ENCODE measurements around the gene KDM4B.
A peak's percentile ranks its signal among the peaks of the same experiment; 100 is the strongest.

The KDM4B gene

DNA sequence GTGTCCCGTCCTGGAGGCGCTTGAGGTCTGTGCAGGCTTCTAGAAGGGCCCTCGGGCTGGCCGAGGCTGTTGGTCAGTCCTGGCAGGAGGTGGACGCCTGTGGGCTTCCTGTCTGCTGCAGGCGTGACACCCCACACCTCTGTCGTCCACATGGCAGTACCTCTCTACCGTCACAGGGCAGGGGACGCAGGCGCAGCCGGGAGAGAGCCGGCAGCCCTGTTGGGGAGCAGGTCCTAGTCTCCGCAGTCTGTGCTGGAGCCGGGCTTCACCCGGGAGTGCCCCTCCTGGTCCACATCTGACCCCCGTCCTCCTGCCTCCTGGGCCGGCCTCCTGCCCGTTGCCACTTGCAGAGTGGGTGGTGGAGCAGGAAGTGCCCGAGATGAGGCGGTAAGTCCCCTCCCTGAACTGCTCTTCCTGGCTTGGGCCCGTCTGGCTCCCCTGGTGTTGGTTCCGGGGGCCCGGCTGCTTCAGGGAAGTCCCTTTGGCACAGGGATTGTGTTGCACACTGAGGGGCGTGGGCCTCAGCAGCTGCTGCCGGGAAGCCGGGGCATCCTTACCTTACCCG is 106.0 kb downstream of the KDM4B start:
- no peak for DNase-seq

DNA sequence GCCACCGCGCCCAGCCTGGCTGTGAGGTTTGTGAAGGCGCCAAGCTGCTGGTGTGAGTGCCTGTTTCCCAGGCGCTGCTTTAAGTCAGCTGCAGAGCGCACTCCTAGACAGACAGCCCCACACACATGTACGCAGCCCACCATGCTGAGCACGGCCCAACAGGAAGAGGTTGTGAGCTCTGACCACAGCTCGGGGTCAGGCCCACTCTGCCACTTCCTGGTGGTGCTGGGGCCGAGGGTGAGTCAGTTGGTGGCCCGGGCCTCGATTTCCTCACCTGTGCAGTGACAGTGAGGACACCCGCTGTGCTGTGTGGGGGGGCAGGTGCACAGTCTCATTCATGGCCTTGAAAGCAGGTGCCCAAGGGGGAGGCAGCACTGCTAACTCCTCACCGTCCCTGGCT is 106.7 kb downstream of the KDM4B start:
- DNase-seq = no peak

DNA sequence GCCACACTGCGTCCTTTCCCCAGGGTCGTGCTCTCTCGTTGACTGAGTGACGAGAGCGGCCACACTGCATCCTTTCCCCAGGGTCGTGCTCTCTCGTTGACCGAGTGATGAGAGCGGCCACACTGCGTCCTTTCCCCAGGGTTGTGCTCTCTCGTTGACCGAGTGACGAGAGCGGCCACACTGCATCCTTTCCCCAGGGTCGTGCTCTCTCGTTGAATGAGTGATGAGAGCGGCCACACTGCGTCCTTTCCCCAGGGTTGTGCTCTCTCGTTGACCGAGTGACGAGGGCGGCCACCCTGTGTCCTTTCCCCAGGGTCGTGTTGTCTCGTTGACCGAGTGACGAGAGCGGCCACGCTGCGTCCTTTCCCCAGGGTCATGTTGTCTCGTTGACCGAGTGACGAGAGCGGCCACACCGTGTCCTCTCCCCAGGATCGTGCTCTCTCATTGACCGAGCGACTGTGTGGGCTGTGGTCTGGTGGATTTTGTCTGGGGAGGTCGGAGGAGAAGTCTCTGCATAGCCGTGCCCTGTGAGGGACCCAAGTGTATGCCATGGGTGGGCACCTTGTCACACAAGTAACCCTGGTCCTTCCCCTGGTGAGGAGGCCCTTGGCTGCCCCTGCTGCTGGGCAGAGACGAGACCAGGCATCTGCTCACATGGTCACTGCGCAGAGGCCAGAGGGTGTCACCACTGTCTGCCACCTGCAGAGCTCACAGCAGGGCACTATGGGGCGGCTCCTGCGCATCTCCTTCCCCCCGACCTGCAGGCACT is 107.7 kb downstream of the KDM4B start:
- DNase-seq = no peak

DNA sequence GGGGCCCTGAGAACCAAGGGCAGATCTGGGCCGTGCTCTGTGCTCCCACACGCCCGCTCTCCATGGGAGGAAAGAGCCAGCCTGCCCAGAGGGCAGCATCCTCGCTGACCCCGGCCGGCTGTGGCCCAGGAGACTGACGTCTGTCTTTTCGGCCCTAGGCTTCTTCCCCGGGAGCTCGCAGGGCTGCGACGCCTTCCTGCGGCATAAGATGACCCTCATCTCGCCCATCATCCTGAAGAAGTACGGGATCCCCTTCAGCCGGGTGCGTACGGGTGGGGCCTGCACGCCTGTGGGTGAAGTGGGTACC is 108.2 kb downstream of the KDM4B start:
- no peak for DNase-seq

DNA sequence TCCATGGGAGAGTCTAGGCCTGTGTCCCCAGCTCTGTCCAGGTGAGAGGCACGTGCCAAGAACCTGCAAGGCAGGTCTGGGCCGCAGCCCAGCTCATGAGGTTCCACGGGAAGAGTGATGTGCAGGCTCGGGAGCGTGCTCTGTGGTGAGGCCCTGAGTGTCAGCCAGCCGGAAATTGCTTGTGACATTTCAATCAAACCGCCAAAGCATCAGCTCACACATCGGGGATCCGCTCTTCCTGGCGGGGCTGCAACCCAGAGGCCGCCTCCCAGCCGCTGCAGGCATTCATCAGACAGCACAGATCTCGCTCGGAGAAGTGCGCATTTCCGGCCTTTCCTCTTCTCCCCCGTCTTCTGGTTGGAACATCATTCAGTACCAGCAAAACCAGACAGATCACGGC is 109.3 kb downstream of the KDM4B start:
- DNase-seq = peak; percentile 7

DNA sequence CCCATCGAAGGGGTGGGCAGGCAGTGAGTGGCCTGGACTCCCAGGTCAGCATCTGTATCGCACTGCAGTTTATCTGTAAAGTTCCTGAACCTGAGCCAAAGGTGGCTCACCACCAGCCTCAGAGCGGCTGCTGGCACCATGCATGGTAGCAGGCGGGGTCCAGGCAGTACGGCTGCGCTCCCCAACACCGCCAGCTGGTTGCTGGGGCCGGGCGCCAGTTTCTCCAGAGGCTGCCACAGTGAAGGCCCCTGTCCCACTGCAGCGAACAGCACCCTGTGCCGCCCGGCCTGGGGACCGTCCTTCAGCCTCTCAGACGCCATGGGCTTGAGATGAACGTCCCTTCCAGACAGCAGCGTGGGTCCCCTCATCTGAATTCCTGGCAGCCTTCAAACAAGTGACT is 109.8 kb downstream of the KDM4B start:
- DNase-seq = no peak

DNA sequence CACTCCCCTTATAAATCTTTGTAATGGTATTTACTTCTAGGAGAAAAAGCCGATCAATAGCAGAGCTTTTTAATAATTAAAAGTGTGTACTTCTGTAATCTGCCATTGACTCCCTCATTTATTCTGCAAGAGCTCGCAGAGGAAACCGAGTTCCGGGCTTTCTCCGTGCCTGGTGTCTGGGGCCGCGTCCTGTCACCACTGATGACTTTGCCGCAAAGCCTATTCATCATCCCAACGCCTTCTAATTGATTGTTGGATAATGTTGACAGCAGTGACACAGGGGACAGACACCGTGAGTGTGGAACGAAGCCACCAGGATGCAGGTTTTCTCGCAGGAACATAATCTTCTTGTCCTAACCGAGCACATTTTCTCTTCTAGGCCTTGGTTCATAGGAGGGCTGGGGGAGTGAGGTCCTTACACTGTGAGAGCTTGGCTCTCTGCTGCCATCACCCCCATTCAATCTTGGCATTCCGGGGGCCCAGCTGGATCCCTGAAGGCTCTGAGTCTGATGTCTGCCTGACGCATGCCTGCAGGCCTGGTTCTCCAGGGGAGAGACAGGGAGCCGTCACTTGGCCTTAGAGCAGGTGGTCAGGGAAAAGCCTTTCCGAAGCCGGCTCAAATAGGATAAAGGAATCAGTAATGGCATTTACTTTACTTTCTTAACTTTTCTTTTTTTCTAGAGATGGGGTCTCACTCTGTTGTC is 110.3 kb downstream of the KDM4B start:
- no peak for DNase-seq

DNA sequence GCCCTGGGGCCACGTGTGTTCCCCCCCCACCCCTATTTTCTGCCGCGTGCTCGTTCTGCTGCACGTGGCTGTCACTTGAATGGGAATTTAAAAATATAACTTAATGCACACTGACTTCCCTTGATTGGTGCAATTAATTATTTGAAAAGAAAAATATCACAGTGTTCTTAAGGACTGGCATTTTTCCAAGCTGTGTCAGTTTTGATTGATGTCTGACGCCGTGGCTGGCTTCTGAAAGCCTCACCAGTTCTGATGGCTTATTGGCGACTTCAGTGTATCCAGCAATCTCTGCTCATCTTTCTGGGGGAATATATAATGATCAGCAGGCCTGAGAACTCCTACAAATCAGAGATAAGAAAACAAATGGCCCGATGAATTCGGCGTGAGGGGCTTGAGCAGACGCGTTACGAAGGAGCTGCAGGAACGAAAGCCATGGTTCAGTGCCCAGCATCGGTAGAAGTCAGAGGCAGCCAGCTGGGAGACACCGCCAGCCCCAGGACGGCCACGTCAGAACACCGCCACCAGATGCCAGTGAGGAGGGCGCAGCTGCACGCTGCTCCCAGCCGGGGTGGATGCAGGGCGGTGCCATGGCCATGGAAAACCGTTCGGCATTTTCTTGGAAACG is 111.2 kb downstream of the KDM4B start:
- DNase-seq = no peak

DNA sequence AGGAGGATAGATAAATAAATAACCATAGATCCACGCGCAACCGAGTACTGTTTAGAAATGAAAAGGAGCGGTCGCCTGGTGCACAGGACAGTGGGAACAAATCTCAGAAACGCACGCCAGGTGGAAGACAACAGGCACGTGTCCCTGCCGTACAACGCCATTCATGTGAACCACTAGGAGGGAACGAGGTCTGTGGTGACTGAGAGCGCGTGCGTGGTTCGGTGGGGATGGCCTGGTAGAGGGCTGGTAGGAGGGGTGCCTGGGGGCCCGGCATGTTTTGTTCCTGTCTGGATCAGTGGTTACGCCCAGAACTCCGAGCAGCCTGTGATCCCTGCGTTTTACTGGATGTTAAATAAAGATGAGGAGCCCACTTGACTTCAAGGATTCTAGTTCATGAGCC is 111.9 kb downstream of the KDM4B start:
- no peak for DNase-seq

DNA sequence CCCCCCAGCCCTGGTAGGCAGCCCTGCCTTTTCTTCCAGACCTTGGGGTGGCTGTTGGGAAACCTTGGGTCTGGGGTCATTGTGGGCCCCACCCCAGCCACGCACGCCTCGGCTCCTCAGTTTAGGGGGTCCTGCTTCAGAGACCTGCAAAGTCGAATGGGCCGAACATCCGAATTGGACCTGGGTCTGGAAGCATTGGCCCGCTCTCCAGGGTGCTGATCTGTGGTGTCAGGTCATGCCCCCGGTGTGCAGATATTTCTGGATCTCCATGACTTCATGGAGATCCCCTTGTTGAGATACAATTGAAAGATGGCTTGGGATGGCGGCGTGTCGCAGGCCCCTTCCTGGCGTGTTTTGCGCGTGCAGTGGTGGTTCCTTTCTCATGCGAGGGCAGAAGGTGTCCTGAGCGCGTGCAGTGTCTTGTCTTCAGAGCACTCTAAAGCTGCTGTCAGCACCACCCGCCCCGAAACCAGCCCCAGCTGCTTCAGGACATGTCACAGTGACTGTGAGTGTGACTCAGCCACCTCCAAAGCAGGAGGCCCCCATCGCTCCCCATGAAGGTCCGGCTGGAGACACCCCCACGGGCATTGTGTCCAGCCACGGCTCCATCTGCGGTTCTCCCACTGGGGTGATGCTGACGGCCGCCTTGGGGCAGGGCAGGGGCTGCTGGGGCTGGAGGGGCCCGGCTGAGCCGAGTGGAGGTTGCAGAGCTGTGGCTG is 112.7 kb downstream of the KDM4B start:
- no peak for DNase-seq

DNA sequence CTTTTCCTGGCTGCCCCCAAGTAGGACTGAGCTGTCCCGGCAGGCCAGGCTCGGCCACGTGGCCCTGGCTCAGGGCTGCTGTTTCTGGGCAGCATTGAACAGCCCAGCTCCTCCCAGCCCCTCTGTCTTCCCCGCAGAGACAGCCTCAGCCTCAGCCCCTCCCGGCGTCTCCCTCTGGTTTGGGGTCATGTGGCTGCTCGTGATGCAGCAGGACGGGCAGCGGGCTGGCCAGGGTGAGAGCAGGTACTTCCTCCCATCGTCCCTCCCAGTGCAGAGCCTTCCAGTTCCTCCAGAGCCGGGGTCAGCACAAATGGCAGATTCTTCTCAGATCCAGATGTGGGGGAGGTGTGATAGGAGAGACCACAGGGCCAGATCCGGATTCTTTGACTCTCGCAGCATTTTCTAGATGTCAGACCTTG is 114.6 kb downstream of the KDM4B start:
- no peak for DNase-seq

DNA sequence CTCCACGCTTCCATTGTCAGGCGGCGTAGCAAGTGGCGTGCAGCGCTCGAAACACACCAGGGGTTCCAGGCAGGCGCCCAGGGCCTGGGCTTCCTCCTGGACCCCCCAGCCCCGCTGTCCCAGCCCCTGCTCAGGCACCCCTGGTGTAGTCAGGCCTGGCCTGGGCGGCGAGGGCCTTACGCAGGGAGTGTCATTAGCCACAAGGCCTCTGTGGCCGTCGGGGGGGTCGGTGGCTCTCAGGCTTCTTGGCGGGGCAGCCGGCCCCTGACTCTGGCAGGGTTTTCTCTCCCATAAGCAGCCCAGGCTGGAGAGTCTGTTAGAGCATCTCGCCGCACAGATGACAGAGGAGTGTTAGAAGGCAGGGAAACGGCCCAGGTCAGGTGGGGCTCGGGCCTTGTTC is 116.7 kb downstream of the KDM4B start:
- no peak for DNase-seq

DNA sequence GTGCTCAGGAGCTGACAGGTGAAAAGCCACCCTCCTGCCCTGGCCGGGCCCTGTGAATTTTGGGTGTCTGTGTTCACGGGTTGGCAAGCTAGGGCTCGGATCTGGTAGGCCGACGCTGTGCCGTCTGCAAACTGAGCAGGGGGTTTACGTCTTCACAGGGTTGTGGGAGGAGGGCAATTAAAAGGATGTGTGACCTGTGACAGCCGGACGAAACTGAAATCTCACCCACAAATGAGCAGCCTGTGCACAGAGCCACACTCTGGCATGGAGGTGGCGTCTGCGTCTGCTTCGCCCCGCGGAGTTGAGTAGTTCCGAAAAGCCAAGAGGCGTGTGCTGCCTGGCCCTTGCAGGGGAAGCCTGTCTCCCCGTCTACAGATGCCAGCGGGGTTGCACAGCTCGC is 117.3 kb downstream of the KDM4B start:
- no peak for DNase-seq

DNA sequence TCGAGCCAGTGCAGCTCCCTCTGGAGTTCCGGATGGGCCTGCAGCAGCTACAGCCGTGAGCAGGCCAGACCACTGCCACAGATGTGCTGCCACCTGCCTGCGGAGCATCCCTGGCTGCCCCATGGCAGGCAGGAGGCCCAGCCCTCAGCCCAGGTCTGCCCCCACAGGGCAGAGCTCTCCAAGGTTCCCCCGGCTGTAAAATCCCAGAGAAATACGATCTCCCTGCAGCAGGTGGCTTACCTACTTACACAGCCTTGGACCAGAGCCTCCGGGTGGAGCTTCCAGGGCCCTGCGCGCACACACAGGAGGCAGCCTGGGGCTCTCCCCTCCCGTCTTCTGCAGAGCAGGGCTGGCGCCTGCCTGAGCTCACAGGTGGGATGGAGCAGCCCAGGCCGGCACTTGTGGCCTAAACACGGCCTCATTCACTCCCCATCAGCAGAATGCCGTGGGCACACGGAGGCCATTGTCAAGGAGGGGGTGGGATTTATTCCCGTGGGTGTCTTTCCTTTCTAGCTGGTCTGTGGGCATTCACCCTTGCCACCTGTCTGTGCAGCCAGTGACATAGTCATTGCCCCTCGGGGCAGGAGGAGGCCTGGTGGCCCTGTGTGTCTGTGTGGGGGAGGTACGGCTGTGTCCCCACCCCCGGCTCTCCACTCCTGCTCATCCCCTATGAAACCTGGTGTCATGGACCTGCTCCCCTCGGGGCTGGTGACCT is 118.0 kb downstream of the KDM4B start:
- no peak for DNase-seq

DNA sequence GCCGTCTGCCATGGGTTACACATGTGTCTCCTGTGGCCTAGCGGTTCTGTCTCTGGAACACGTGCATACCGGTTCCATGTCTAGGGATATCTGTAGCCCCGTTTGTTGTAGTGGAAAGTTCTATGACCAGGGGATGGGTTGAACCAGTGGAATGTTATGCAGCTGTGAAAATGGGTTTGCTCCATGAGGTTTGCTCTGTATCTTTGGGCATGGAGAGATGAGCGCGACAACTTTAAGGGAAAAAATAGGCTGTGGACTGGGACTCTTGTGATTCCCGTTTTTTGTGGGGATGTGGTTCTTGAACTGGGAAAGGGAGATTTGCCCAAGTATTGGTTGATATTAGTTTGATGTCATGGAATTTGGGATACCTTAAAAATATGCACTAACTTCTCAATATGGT is 120.4 kb downstream of the KDM4B start:
- no peak for DNase-seq

DNA sequence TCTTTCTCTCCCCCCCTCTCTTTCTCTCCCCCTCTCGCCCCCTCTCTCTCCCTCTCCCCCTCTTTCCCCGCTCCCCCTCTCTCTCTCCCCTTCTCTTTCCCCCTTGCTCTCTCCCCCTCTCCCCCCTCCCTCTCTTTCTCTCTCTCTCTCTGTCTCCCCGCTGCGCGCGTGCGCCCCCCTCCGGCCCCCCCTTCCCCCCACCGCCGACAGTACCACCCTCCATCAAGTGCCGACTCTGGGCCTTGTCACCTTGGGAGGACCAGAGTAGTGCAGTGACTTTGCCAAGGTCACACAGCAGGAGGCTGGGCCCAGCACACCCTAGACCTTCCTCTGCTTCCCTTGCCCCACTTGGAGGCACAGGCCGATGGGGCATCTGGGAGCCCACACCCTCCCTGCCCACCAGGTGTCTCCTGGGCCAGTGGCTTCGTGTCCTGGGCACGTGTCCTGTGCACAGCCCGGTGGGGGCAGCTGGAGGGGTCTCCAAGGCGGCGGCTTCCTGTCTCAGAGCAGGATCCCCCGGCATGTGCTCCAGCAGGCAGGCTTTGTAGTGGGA is 121.6 kb downstream of the KDM4B start:
- DNase-seq = no peak

DNA sequence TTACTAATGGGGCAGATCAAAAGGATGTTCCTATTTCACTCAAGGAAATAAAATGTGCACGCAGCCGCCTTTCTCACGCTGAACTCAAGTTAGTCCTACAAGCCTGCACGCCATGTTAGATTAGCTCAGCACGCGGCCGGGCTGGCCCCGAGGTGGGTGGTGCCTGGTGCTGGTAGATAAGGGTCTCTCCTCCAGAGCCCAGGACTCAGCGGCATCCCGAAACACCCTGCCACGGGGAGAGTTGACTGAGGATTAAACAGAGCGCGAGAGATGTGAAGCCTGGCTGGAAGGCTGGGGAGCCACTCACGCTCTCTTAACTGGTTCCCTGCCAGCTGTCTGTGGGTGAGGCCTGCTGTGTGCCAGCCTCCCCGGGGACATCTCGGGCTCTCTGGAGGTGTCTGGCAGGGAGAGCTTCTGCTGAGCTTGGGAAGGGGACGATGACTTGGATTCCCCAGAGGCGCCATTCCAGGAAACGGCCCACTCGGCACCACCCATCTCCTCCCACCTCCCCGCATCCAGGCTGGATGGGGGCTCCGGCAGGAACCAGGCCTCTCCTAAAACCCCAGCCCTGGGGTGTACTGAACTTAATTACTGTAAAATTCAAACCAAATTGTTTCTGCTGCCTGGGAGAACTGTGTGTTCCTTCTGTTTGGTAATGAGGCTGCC is 122.2 kb downstream of the KDM4B start:
- DNase-seq = no peak

DNA sequence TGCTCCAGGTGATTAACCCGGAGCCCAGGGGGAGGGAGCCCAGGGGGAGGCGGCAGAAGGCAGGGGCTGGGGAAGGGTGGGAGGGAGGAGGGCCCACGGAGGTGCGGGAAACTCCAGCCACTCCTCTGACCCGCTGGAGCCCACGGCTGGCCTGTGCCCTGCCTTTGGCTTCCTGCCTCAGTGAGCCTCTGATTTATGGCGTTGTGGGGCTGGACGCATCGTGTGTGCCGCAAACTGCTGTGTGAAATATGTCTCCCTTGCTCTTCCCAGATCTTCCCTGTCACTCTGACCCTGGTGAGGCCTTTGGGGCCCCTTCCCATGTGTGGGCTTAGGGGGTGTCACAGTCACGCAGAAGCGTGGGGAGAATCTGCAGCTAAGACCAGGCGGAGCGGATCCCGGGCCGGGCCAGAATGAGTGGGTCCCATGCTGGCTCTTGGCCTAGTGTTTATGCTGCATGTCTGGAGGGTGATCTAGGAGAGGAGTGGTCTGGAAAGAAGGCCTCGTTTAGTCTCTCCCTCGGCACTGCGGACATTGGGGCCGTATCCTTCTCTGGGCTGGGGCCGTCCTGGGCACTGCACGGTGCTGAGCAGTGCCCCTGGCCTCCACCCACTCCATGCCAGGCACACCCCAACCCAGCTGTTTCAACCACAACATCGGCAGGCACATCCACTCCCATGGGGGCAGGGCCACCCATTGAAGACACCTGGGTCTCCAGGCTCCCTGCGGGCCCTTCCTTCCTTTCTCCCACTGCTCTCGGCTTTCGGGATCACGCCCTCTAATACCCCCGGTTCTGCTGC is 123.0 kb downstream of the KDM4B start:
- DNase-seq = no peak

DNA sequence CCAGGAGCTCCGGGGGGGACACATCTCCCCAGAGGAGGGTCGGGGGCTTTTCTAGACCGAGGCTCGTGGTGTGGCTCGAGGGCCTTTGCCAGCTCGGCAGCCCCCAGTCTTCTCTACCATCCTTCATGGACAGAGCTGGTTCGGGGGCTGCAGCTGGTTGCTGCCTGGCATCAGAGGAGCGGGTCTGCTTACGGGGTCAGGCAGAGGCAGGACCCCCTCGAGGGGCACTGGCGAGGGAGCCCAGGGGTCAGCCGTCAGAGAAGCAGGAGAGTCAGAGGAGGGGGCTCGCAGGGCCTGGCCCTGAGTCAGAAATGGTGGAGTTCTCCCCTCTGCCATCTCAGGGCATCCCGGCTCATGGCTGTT is 123.5 kb downstream of the KDM4B start:
- no peak for DNase-seq

DNA sequence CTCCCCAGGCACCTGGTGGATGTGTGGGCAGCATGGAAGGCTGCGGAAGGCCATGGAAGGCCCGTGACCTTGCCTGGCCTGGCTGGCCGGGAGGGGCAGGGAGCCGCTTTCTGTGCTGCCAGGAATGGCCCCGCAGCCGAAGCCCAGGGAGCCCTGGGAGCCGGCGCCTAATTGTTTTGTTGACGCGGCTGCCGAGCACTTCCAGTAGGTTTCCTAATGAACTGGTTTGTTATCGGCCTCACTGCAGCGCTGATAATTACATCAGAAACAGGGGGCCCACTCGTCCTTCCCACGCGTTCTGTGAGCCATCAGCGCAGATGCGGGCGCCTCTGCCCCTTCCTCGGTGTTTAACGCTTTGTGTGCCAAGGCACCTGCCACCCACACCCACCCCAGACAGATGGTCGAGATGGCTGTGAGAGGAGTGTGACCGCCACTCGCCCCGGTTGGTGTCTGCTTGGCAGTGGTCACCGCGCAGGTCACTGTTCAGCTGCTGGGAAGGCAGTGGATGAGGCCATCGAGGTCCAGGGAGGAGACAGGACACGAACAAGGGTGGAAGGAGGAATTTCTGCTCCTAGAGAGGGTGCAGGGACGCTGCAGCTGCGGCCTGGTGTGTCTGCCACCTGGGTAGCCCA is 124.5 kb downstream of the KDM4B start:
- no peak for DNase-seq

Measured in T-helper 9 cell (primary cell).